ENCODE measurements around the gene HPSE. TPM values are rescaled to one million over a fixed set of nuclear protein-coding genes. Genes with fewer than 3 reads are reported as not detected.

The HPSE gene
- total RNA-seq, 1 donor from 2014 or later: 0.69 TPM

DNA sequence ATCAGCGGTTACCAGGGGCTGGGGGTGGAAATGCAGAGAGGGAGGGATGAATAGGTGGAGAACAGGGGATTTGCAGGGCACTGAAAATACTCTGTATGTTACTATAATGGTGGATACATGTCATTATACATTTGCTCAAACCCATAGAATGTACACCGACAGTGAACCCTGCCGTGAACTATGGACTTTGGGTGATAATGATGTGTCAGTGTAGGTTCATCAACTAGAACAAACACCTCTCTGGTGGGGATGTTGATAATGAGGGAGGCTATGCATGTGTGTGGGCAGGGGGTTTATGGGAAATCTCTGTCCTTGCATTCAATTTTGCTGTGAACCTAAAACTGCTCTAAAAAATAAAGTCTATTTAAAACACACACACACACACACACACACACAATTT is 11.5 kb downstream of the HPSE start:
- DNase-seq (ENCODE audit: low read depth): no peak
- no peak overlapping the region for H3K4me3 ChIP-seq (ENCODE audit: low read depth, low read length)
- TF ChIP-seq, protein P1, sequence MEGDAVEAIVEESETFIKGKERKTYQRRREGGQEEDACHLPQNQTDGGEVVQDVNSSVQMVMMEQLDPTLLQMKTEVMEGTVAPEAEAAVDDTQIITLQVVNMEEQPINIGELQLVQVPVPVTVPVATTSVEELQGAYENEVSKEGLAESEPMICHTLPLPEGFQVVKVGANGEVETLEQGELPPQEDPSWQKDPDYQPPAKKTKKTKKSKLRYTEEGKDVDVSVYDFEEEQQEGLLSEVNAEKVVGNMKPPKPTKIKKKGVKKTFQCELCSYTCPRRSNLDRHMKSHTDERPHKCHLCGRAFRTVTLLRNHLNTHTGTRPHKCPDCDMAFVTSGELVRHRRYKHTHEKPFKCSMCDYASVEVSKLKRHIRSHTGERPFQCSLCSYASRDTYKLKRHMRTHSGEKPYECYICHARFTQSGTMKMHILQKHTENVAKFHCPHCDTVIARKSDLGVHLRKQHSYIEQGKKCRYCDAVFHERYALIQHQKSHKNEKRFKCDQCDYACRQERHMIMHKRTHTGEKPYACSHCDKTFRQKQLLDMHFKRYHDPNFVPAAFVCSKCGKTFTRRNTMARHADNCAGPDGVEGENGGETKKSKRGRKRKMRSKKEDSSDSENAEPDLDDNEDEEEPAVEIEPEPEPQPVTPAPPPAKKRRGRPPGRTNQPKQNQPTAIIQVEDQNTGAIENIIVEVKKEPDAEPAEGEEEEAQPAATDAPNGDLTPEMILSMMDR (conservative IDR thresholded peaks at IDR 0.05; ENCODE audit: low read depth, low read length): no peak

DNA sequence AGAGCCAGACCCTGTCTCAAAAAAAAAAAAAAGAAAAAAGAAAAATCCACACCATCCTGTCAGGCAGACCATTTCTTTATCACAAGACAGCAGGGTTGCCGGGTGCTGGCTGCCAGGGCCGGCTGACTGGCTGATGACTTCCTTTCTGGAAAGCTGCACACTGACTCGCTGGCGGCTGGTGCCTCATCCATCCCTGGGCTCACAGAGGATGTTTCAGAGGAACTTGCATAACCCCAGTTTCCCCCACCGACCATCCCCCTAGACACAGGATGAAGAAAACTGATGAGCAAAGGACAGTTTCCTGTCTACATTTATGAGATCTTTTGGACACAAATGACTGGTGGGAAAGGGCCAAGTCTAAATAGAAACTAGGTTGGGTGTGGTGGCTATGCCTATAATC is 14.1 kb downstream of the HPSE start:
- DNase-seq (ENCODE audit: low read depth): no peak
- TF ChIP-seq, protein P1 (conservative IDR thresholded peaks at IDR 0.05; ENCODE audit: low read depth, low read length): no peak
- no peak overlapping the region for H3K4me3 ChIP-seq (ENCODE audit: low read depth, low read length)

DNA sequence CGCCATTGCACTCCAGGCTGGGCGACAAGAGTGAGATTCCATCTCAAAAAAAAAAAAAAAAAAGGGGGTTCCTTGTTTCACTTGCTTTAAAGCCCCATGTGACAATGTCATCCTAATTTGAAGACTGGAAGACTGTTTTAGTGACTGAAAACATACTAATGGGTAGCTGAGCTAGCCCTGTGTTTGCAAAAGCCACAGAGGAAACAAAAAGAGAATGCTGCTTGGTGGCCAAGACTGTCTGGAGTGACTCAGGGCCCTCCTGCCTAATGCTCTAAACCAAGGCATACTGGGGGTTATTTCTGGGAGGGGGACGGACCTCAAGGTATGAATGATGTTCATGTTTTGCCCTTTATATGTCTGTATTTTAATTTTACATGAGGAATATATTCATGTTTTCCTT is 16.0 kb downstream of the HPSE start:
- TF ChIP-seq, protein P1 (conservative IDR thresholded peaks at IDR 0.05; ENCODE audit: low read depth, low read length): no peak
- no peak overlapping the region for H3K4me3 ChIP-seq (ENCODE audit: low read depth, low read length)
- DNase-seq (ENCODE audit: low read depth): no peak

DNA sequence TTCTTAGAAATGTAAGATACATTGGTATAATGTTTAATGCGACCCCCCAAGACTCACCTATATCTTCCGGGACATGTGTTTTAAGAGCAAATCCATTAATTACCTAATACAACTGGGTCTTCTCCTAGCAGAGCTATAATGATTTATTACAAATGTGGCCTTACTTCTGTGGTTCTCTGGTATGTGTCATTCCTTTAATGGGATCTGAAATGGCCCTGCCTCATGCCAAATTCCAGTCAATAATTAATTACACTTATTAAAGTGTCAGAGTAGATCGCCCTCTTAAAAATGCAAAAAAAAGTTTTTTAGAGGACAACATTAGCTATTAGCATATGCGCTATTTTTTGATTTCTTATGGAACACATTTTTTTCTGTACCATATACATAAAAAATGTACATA is 17.0 kb downstream of the HPSE start:
- DNase-seq (ENCODE audit: low read depth): no peak
- H3K4me3 ChIP-seq (ENCODE audit: low read depth, low read length): no peak overlapping the region
- TF ChIP-seq, protein P1 (conservative IDR thresholded peaks at IDR 0.05; ENCODE audit: low read depth, low read length): no peak

DNA sequence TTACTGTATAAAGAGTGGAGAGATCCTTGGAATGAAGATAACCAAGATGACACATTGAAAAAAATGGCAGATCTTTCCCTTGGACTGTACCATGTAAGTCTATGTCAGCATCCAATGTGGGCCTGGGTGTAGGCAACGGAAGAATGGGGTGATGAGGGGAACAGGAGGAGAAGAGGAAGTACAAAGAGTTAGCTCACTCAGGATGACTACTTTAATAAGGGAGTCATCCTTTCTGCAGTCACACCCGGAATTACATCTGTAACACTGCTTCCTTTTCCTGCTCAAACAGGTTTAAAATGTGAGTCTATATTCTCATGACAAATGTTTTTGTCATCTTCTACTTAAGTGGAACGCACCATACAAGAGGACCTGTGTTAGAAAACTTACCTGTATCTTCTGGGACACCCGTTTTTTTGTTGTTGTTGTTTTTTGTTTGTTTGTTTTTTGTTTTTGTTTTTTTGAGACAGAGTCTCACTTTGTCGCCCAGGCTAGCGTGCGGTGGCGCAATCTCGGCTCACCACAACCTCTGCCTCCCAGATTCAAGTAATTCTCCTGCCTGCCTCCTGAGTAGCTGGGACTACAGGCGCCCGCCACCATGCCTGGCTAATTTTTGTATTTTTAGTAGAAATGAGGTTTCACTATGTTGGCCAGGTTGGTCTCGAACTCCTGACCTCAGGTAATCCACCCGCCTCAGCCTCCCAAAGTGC is 18.0 kb downstream of the HPSE start:
- H3K4me3 ChIP-seq (ENCODE audit: low read depth, low read length): no peak overlapping the region
- TF ChIP-seq, protein P1 (conservative IDR thresholded peaks at IDR 0.05; ENCODE audit: low read depth, low read length): no peak
- DNase-seq (ENCODE audit: low read depth): no peak

DNA sequence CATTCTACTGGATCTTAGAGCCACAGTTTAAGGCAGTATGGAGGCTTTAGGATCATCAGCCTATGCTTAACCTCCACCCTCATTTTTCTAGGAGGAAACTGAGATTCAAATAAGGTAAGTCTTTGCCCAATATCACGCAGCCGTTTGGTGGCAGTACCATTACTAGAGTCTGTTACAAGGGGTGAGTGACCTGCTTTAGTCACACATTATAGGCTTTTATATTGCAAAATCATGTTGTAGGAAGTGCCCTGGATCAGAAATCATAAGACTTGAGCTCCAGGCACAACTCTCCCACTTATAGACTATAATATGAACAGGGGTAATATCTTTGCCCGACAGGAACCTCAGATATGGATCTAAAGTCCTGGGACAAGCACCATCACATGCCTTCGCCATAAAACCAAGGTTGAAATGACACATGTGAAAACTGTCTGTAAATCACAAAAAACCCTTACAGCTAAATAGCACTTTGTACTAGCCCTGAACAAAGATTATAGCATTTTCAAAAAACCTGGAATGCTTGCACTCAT is 19.2 kb downstream of the HPSE start:
- DNase-seq (ENCODE audit: low read depth): no peak
- no peak overlapping the region for H3K4me3 ChIP-seq (ENCODE audit: low read depth, low read length)
- TF ChIP-seq, protein P1 (conservative IDR thresholded peaks at IDR 0.05; ENCODE audit: low read depth, low read length): no peak

DNA sequence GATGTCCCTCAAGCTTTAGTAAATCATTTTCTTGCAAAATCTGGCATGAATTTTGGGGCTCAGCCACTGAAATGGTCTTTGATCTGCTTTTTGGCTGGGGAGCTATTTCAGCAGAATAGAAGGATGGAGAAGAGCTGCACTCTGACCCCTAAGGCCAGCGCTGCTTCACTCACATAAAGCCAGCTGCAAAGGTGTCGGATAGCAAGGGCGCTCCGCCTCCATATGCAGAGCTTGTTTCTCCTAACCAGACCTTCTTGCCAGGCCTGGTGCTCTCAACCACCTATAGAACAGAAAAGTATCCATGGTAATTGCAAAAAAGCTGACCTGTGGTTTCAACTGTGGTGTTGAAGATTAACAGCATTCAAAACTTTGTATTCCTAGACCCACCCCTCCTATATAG is 26.0 kb downstream of the HPSE start:
- TF ChIP-seq, protein P1 (conservative IDR thresholded peaks at IDR 0.05; ENCODE audit: low read depth, low read length): no peak
- H3K4me3 ChIP-seq (ENCODE audit: low read depth, low read length): no peak overlapping the region
- DNase-seq (ENCODE audit: low read depth): no peak
